RWPE1 (cell line): ENCODE measurements around the gene RNF144B.

Experiments used
- CTCF ChIA-PET: fragments of 350-600 bp; sonication (Branson Sonifier 250); formaldehyde crosslinking; extraction: SDS; loops from one replicate; lab custom pipeline; 2021; lab: Yijun Ruan, JAX
- POLR2A ChIA-PET: fragments of 400-600 bp; formaldehyde crosslinking; extraction: SDS; loops from one replicate; lab custom pipeline; 2020; ENCODE audit warnings: antibody characterized with exemption; ENCODE audit not compliant: low non-redundant PET; lab: Yijun Ruan, JAX
- DNase-seq: peaks from one replicate; pipeline ENCODE4 v3.0.0; 2012; ENCODE audit warnings: low spot score
- H3K27ac ChIP-seq: fragments of 450-650 bp; 2 replicates; pipeline ENCODE4 v1.5.1; 2017
- TF ChIP-seq, protein P1 (sequence below): fragments of 450-650 bp; conservative IDR thresholded peaks from 2 replicates; pipeline ENCODE4 v1.5.1; 2017; ENCODE audit warnings: low read depth, mild to moderate bottlenecking

RNF144B gene

GRCh38 chr6:18412644-18413043 lies 25.5 kb downstream of the RNF144B start:
- DNase-seq, result no peak
- ChIA-PET CTCF (interaction anchor here (0.5 kb wide), 1 partner anchor 101 kb away, joined by 3 read pairs; no protein-coding TSS in a partner anchor), POLR2A (no interaction called here)
- TF ChIP-seq, protein P1, sequence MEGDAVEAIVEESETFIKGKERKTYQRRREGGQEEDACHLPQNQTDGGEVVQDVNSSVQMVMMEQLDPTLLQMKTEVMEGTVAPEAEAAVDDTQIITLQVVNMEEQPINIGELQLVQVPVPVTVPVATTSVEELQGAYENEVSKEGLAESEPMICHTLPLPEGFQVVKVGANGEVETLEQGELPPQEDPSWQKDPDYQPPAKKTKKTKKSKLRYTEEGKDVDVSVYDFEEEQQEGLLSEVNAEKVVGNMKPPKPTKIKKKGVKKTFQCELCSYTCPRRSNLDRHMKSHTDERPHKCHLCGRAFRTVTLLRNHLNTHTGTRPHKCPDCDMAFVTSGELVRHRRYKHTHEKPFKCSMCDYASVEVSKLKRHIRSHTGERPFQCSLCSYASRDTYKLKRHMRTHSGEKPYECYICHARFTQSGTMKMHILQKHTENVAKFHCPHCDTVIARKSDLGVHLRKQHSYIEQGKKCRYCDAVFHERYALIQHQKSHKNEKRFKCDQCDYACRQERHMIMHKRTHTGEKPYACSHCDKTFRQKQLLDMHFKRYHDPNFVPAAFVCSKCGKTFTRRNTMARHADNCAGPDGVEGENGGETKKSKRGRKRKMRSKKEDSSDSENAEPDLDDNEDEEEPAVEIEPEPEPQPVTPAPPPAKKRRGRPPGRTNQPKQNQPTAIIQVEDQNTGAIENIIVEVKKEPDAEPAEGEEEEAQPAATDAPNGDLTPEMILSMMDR, result no peak
- no peak overlapping the region for H3K27ac ChIP-seq

- ChIA-PET CTCF (interaction anchor here (0.6 to 0.7 kb wide), 2 partner anchors 90 to 770 kb away, joined by 3 to 4 read pairs; no protein-coding TSS in a partner anchor), POLR2A (no interaction called here)
- TF ChIP-seq, protein P1, result no peak
- no peak for DNase-seq
- H3K27ac ChIP-seq, result no peak overlapping the region
These were observed 26.2 kb downstream of the RNF144B start for GRCh38 chr6:18413381-18413780.

DNA sequence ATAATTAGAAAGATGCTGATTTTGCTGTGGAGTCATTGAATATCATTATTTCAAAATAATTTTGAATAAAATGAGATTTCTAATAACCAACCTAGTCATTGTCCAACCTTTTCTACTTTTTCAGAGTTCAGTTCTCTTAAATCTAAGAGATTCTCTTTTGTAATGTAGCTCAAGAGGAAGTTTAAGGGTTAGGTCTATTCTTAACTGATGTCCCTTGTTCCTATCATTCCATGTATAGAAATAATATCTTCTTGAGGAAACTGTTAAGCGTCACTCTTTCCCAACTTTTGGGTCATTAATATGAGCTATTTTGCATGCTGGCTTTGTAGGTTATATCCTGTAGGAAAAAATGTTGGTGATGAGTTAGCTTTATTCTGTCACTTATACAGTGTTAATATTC lies 27.0 kb downstream of the RNF144B start:
- POLR2A ChIA-PET, result no interaction called here
- no peak for DNase-seq
- CTCF ChIA-PET, result no interaction called here
- H3K27ac ChIP-seq, result no peak overlapping the region
- TF ChIP-seq, protein P1, result no peak

- DNase-seq, result no peak
- CTCF ChIA-PET, result no interaction called here
- no peak overlapping the region for H3K27ac ChIP-seq
- TF ChIP-seq, protein P1, result no peak
- POLR2A ChIA-PET, result no interaction called here
These were observed 28.1 kb downstream of the RNF144B start for GRCh38 chr6:18415207-18415606.

DNA sequence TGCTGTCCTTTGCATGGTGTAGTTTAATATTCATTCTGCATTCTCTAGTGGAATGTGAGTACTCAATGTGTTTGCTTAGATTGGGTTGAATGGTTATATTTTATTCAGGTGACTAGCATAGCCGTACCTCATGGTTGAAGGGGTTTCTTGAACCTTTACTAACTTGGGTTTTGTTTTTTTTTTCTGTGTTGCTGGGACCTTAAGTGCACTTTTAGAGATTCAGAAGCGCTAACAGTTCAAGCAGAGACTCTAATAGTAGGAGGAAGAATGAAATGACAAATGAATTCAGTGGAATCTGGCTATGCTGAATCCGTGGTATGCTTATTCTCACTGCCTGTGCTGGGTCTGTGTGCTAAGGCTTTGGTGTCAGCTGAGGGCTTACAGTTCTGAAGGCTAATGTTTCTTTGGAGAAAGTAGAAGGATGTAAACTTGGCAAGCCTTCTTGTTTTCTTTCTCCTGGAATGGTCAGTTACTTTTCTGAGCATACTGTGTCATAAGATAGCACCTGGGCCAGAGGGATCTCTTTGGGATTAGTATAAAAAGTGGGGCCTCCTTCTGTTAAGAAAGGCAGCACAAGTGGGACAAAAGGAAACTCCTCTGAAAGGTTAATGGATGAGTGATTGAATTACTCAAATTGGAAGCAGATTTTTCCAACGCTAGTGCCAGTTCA lies 28.7 kb downstream of the RNF144B start:
- H3K27ac ChIP-seq, result no peak overlapping the region
- ChIA-PET CTCF (no interaction called here), POLR2A (no interaction called here)
- DNase-seq, result no peak
- TF ChIP-seq, protein P1, result no peak

- POLR2A ChIA-PET, result no interaction called here
- DNase-seq, result no peak
- TF ChIP-seq, protein P1, result no peak
- CTCF ChIA-PET, result no interaction called here
- H3K27ac ChIP-seq, result no peak overlapping the region
These were observed 29.2 kb downstream of the RNF144B start for GRCh38 chr6:18416341-18416679.
